GF-D8 (cell line): ENCODE measurements around the gene NECAB2.

Source experiments
- DNase-seq: peaks from one replicate; lab custom pipeline; 2025; lab: John Stamatoyannopoulos, UW

Gene NECAB2

GRCh38 chr16:83952940-83953795 lies 14.9 kb upstream of the NECAB2 start, which contains the start of gene OSGIN1:
Gene OSGIN1 (plus strand): TSS chr16:83953240. CDS start chr16:83957672, 4,432 bp downstream.
- DNase-seq: peak; percentile 83

- DNase-seq: no peak
These were observed 14.1 kb upstream of the NECAB2 start for GRCh38 chr16:83953796-83954576.

- DNase-seq: no peak
These were observed 13.4 kb upstream of the NECAB2 start for GRCh38 chr16:83954577-83955016.

- DNase-seq: no peak
These were observed 12.6 kb upstream of the NECAB2 start for GRCh38 chr16:83955218-83956130.

GRCh38 chr16:83956336-83957289 lies 11.4 kb upstream of the NECAB2 start:
- DNase-seq: peak; percentile 34

GRCh38 chr16:83957296-83957855 lies 10.7 kb upstream of the NECAB2 start:
- DNase-seq: no peak

GRCh38 chr16:83958137-83958845 lies 9.8 kb upstream of the NECAB2 start:
- no peak for DNase-seq

GRCh38 chr16:83958846-83959565 lies 9.0 kb upstream of the NECAB2 start:
- no peak for DNase-seq

GRCh38 chr16:83959656-83960434 lies 8.2 kb upstream of the NECAB2 start:
- DNase-seq: no peak

- no peak for DNase-seq
These were observed 7.4 kb upstream of the NECAB2 start for GRCh38 chr16:83960521-83961249.

- no peak for DNase-seq
These were observed 6.5 kb upstream of the NECAB2 start for GRCh38 chr16:83961591-83961990.

- no peak for DNase-seq
These were observed 4.5 kb upstream of the NECAB2 start for GRCh38 chr16:83963277-83964119.

GRCh38 chr16:83964684-83965443 lies 3.2 kb upstream of the NECAB2 start:
- no peak for DNase-seq

GRCh38 chr16:83965444-83966152 lies 2.4 kb upstream of the NECAB2 start:
- DNase-seq: no peak

- no peak for DNase-seq
These were observed 1.8 kb upstream of the NECAB2 start for GRCh38 chr16:83966153-83966696.
